Fibroblast of lung (primary cell): Measurements from ENCODE around the gene ISOC2.

Experiments
- EZH2 ChIP-seq: IDR thresholded peaks from 2 replicates; pipeline ENCODE4 v1.5.1; 2012; ENCODE audit warnings: low read length, control low read depth, mild to moderate bottlenecking; ENCODE audit errors: missing control alignments
- TF ChIP-seq, protein P1 (sequence below), 2 donors: IDR thresholded peaks in 1 of 2; conservative IDR thresholded peaks in 1 of 2; 1 replicate in 1 of 2; 2 replicates in 1 of 2; pipeline ENCODE4 v1.5.1; 2011 to 2012; ENCODE audit warnings: low read length in 2 of 2, control low read depth in 1 of 2, inconsistent platforms in 1 of 2, low read depth in 1 of 2, mild to moderate bottlenecking in 1 of 2

- TF ChIP-seq, protein P1, sequence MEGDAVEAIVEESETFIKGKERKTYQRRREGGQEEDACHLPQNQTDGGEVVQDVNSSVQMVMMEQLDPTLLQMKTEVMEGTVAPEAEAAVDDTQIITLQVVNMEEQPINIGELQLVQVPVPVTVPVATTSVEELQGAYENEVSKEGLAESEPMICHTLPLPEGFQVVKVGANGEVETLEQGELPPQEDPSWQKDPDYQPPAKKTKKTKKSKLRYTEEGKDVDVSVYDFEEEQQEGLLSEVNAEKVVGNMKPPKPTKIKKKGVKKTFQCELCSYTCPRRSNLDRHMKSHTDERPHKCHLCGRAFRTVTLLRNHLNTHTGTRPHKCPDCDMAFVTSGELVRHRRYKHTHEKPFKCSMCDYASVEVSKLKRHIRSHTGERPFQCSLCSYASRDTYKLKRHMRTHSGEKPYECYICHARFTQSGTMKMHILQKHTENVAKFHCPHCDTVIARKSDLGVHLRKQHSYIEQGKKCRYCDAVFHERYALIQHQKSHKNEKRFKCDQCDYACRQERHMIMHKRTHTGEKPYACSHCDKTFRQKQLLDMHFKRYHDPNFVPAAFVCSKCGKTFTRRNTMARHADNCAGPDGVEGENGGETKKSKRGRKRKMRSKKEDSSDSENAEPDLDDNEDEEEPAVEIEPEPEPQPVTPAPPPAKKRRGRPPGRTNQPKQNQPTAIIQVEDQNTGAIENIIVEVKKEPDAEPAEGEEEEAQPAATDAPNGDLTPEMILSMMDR (conservative IDR thresholded peaks at IDR 0.05 in 1 of 2, IDR thresholded peaks at IDR 0.05 in 1 of 2; ENCODE audit: low read depth in 1 of 2, low read length in 2 of 2) = no peak
- no peak for TF ChIP-seq EZH2
Measured at GRCh38 chr19:55474269-55475265, 13.1 kb upstream of the ISOC2 start.
